ENCODE measurements around the gene GPR22. TPM values are rescaled to one million over a fixed set of nuclear protein-coding genes. Genes with fewer than 3 reads are reported as not detected.
A peak's percentile ranks its signal among the peaks of the same experiment; 100 is the strongest.

Gene GPR22
- total RNA-seq, 2 experiments from 2014 or later: not detected

DNA sequence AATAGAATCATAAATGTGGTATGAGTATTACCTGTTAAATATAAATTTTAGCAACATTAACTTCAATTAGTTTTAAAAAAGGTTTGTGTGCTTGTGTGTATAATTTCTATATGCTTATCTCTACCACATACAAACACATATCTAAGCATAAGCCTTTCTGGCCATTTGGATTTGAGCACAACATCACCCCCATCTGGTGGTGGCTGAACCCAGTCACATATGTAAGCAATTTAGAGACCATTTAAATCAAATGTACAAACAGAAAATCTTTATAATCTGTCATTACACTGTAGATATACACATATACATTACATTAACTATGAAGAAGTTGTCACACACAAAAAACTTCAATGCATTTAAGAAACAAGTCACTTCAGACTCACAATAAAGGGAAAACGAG is 31.7 kb downstream of the GPR22 start:
- Histone ChIP-seq H3K27ac (ENCODE audit: low read depth in 1 of 2, low read length in 2 of 2) (no peak overlapping the region), H3K4me3 (ENCODE audit: low read length) (no peak overlapping the region), H3K4me1 (ENCODE audit: insufficient read depth, low read length) (peaks cover 4% of the 10 kb centered on the region), H3K36me3 (ENCODE audit: insufficient read depth, low read length) (peaks cover 15% of the 10 kb centered on the region), H3K9me3 (ENCODE audit: control insufficient read depth in 1 of 2, insufficient read depth in 1 of 2, low read length in 2 of 2) (no peaks in the 10 kb centered on the region), H3K27me3 (ENCODE audit: control insufficient read depth in 1 of 2, insufficient read depth in 2 of 2, low read length in 2 of 2) (no peaks in the 10 kb centered on the region)
- DNase-seq (peak in 5 of 14 experiments; percentile 2 to 41 (median 29)), ATAC-seq (ENCODE audit: poor library complexity) (no peak)
- no peaks in the 10 kb centered on the region for H3K27me3 Mint-ChIP-seq
- H3K36me3 Mint-ChIP-seq (ENCODE audit: low read depth): peaks cover 30% of the 10 kb centered on the region
- CTCF ChIA-PET: interaction anchor here (1.5 kb wide), 1 partner anchor 12 kb away, joined by 5 read pairs; no protein-coding TSS in a partner anchor
- no peak for TF ChIP-seq CTCF (IDR thresholded peaks at IDR 0.05)
- intact Hi-C loops (cut with DNase I, micrococcal nuclease): no loop called here
- POLR2A ChIA-PET: no interaction called here
- H3K4me1 Mint-ChIP-seq (ENCODE audit: low read depth): peaks cover 33% of the 10 kb centered on the region
- H3K9me3 Mint-ChIP-seq: no peaks in the 10 kb centered on the region
- no peak overlapping the region for H3K4me3 Mint-ChIP-seq
- H3K27ac Mint-ChIP-seq: no peak overlapping the region

- Histone ChIP-seq H3K36me3 (ENCODE audit: insufficient read depth, low read length) (peaks cover 18% of the 10 kb centered on the region), H3K4me1 (ENCODE audit: insufficient read depth, low read length) (peaks cover 4% of the 10 kb centered on the region), H3K27ac (ENCODE audit: low read depth in 1 of 2, low read length in 2 of 2) (no peak overlapping the region), H3K9me3 (ENCODE audit: control insufficient read depth in 1 of 2, insufficient read depth in 1 of 2, low read length in 2 of 2) (no peaks in the 10 kb centered on the region), H3K4me3 (ENCODE audit: low read length) (no peak overlapping the region), H3K27me3 (ENCODE audit: control insufficient read depth in 1 of 2, insufficient read depth in 2 of 2, low read length in 2 of 2) (no peaks in the 10 kb centered on the region)
- intact Hi-C loops (cut with DNase I, micrococcal nuclease): no loop called here
- DNase-seq: no peak
- ATAC-seq (ENCODE audit: poor library complexity): no peak
- POLR2A ChIA-PET: no interaction called here
- Mint-ChIP-seq H3K4me1 (ENCODE audit: low read depth) (peaks cover 27% of the 10 kb centered on the region), H3K36me3 (ENCODE audit: low read depth) (peaks cover 30% of the 10 kb centered on the region), H3K9me3 (no peaks in the 10 kb centered on the region), H3K27me3 (no peaks in the 10 kb centered on the region), H3K4me3 (no peak overlapping the region), H3K27ac (no peak overlapping the region)
- CTCF ChIA-PET: interaction anchor here (0.6 to 1.5 kb wide), 2 partner anchors 12 to 250 kb away, joined by 3 to 5 read pairs; no protein-coding TSS in a partner anchor
- no peak for TF ChIP-seq CTCF (IDR thresholded peaks at IDR 0.05)
Observed at GRCh38 chr7:107502154-107502553, 32.3 kb downstream of the GPR22 start.

- Histone ChIP-seq H3K27ac (ENCODE audit: low read depth in 1 of 2, low read length in 2 of 2) (no peak overlapping the region), H3K9me3 (ENCODE audit: control insufficient read depth in 1 of 2, insufficient read depth in 1 of 2, low read length in 2 of 2) (no peaks in the 10 kb centered on the region), H3K27me3 (ENCODE audit: control insufficient read depth in 1 of 2, insufficient read depth in 2 of 2, low read length in 2 of 2) (no peaks in the 10 kb centered on the region), H3K4me3 (ENCODE audit: low read length) (no peak overlapping the region), H3K36me3 (ENCODE audit: insufficient read depth, low read length) (peaks cover 18% of the 10 kb centered on the region), H3K4me1 (ENCODE audit: insufficient read depth, low read length) (peaks cover 4% of the 10 kb centered on the region)
- no peak for TF ChIP-seq CTCF (IDR thresholded peaks at IDR 0.05)
- ChIA-PET CTCF (interaction anchor here (1.5 kb wide), 1 partner anchor 11 kb away, joined by 5 read pairs; no protein-coding TSS in a partner anchor), POLR2A (no interaction called here)
- Mint-ChIP-seq H3K4me3 (no peak overlapping the region), H3K36me3 (ENCODE audit: low read depth) (peaks cover 34% of the 10 kb centered on the region), H3K27me3 (no peaks in the 10 kb centered on the region), H3K9me3 (no peaks in the 10 kb centered on the region), H3K27ac (no peak overlapping the region), H3K4me1 (ENCODE audit: low read depth) (peaks cover 28% of the 10 kb centered on the region)
- DNase-seq (no peak), ATAC-seq (ENCODE audit: poor library complexity) (no peak)
- intact Hi-C loops (cut with DNase I, micrococcal nuclease): no loop called here
Observed at GRCh38 chr7:107502797-107503196, 32.9 kb downstream of the GPR22 start.
